DMS 273 (cell line): ENCODE measurements around the gene OPN1MW2.
"Not testable (repeated sequence)": the region's sequence is repeated elsewhere in the genome, so short reads cannot be mapped to it uniquely, and the experiment has no call there.

ENCODE experiments used
- DNase-seq: peaks from one replicate; lab custom pipeline; 2025; ENCODE audit not compliant: unreplicated experiment; lab: John Stamatoyannopoulos, UW

OPN1MW2 gene

GRCh38 chrX:154263072-154263471 lies 43.5 kb downstream of the OPN1MW2 start:
- not testable (repeated sequence) for DNase-seq

DNA sequence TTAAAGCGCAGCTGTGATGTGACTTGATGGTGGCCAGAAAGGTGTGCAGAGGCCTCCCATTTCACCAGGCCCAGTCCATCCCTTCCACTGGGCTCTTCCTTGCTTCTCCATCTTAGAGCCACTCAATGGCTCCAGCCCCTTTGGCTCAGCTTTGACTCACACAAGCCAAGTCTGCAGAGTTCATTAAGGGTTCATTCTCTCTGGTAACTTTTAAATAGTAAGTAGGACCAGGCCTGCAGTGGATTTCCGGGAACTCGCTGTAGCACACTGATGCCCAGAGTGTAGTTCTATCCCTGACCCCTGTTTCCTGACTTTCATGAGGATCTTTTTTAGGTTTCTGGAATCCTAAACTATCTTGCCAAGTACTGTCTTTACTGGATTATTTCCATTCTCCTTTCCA lies 49.7 kb downstream of the OPN1MW2 start:
- DNase-seq, result not testable (repeated sequence)
